ENCODE measurements around the gene TUBA1B.
"Not testable (repeated sequence)": the region's sequence is repeated elsewhere in the genome, so short reads cannot be mapped to it uniquely, and the experiment has no call there.

The TUBA1B gene

DNA sequence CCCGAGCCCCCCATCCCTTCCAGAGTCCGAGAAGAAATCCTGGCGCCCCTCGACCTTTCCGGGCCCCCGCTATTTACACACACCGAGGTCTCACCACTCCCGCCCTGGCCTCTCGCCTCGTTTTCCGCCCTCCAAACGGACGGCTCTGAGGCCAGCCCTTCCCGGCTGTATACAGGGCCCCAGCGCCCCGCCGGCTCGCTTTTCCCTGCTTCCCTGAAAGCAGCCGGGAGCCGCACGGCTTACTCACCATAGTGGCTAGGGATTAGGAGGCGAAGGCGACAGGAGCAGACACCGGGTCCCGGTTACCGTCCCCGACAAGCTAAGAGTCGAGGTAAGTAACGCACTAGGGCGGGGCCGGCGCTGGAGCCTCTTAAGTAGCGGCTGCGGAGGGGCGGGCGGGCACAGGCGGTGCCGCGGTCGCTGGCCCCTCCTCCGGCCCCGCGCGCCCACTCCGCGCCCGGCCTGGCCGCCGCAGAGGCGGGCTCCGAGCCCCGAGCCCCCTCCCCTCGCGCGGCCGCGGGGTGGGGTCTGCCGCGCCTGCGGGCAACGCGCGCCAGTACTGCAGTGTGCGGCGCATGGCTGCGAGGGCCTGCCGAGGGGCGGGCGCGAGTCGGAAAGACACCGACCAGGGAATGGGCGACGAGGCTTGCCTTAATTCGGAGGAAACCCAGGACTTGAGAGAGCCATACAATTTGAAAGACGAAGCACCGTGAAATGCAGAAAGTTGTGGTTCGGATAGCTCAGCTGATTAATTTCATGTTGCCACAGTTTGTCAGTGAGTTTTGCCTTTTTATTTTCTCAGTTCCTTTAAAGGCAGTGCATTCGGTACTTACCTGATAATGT lies at the start of gene TUBA1B:
TUBA1B (minus strand) TSS at position 345 of the 843 bp plus-strand sequence; CDS start at position 250, 95 bp downstream.
- peak; percentile 81 for DNase-seq (ENCODE audit: low read depth)

- no peak for DNase-seq (ENCODE audit: low read depth)
Measured at GRCh38 chr12:49174218-49174617, 43.0 kb upstream of the TUBA1B start.

DNA sequence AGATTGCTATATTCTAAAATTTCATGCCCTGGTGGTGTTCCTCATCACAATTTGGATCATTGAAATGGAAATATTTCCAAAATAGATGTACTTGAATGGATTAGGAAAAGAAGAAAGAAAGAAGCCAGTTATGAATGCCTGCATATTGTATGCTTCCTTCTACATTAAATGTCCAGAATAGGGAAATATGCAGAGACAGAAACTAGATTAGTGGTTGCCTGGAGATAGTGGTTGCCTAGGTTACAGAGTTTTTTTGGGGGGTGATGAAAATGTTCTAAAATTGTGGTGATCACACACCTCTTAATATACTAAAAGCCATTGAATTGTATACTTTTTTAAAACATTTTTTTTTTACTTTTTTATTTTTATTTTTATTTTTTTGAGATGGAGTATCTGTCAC lies 39.7 kb upstream of the TUBA1B start:
- DNase-seq (ENCODE audit: low read depth): no peak

DNA sequence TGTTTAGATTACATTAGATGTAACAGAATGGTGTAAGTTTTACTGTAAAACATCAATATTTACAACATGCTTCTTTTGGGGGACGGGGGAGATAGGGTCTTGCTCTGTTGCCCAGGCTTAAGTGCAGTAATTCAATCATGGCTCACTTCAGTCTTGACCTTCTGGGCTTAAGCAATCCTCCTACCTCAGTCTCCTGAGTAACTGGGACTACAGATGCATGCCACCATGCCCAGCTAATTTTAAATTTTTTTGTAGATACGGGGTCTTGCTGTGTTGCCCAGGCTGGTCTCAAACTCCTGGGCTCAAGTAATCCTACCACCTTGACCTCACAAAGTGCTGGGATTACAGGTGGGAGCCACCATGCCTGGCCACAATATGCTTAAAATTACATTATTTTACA lies 33.9 kb upstream of the TUBA1B start:
- no peak for DNase-seq (ENCODE audit: low read depth)

DNA sequence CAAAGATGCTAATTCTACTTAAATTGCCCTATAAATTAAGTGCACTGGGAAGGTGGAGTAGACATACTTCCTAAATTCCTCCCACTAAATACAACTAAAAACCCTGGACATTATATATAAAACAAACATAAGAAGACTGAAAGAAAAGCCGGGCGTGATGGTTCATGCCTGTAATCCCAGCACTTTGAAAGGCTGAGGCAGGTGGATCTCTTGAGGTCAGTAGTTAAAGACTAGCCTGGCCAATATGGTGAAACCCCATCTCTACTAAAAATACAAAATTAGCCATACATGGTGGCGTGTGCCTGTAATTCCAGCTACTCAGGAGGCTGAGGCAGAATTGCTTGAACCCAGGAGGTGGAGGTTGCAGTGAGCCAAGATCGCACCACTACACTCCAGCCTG lies 30.7 kb upstream of the TUBA1B start:
- DNase-seq (ENCODE audit: low read depth): not testable (repeated sequence)

DNA sequence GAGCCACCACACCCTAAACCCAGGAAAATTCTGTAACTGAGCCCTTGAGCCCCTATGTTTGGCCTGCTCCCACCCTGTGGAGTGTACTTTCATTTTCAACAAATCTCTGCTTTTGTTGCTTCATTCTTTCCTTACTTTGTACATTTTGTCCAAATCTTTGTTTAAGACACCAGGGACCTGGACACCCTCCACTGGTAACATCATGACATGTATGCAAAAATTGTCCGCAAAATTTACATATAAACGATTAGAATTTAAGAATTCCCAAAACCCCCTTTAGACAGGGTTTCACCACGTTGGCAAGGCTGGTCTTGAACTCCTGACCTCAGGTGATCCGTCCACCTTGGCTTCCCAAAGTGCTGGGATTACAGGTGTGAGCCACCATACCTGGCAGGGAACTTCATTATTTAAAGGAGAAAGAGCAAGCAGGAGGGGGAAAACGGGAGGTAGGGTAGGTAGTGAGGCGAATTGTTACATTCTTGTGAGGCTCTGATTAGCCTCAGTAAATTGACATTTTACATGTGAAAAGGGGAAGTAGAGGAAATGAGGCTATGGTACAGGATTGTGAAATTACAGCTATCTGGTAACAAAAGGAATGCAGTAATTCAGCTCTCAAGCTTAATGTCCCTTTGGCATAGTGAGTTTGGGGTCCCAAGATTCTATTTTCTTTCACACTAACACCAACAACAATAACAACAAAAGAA lies 30.0 kb upstream of the TUBA1B start:
- no peak for DNase-seq (ENCODE audit: low read depth)

DNA sequence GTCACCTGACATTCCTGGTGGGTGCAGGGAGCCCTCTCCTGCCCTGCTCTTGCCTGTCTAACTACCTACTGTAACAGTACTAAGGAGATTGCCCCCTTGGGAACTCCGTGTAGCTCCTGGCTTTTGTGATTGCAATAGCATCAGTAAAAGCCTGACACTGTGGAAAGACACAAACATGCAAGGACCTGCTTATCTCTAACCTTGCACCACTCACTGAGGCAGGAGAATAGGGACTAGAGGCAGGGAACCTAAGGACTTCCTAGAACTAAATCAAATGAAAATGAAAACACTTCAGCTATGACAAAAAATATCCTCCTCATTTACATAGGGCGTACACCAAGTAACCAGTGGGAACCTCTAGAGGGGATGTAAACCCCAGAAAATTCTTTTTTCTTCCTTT lies 29.2 kb upstream of the TUBA1B start:
- no peak for DNase-seq (ENCODE audit: low read depth)

- no peak for DNase-seq (ENCODE audit: low read depth)
Measured at GRCh38 chr12:49154221-49154620, 23.0 kb upstream of the TUBA1B start.

DNA sequence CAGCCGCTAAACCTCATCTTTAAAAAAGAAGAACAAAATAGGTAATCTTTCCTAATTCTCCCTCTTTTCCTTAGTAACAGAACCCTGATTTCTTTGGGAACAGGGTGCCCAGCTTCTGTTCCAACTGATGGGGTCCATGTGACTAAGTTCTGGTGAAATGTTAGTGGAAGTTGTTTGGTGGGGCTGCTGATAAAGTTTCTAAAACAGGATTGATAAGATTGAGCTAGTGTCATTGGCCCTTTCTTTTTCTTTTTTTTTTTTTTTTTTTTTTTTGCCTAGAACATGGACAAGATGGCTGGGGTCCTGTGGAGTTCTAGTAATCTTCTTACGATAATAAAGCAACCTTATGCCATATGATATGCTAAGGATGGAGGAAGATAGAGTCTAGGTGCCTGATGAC lies 16.2 kb upstream of the TUBA1B start:
- DNase-seq (ENCODE audit: low read depth): no peak

DNA sequence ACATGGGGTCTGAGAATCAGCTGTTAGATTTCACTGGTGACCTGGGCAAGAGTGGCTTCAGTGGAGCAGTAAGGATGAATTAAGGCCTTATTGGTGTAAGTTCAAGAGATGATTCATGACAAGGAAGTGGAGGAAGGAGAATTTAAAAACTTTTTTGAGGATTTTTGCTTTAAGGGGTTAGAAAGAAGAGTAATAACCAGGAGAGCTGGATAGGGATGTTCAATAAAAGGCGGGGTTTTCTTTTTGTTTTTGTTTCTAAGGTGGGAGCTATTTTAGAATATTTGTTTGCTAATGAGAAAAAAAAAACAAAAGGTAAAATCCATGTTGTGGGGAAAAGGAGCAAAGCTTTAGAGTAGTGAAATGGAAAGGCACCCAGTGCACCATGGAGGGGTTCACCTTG lies 15.2 kb upstream of the TUBA1B start:
- no peak for DNase-seq (ENCODE audit: low read depth)

GRCh38 chr12:49144384-49144783 lies 13.2 kb upstream of the TUBA1B start:
- DNase-seq (ENCODE audit: low read depth): no peak

- no peak for DNase-seq (ENCODE audit: low read depth)
Measured at GRCh38 chr12:49138999-49139398, 7.8 kb upstream of the TUBA1B start.

GRCh38 chr12:49138587-49138986 lies 7.4 kb upstream of the TUBA1B start:
- no peak for DNase-seq (ENCODE audit: low read depth)

- no peak for DNase-seq (ENCODE audit: low read depth)
Measured at GRCh38 chr12:49137476-49137875, 6.3 kb upstream of the TUBA1B start.

- DNase-seq (ENCODE audit: low read depth): not testable (repeated sequence)
Measured at GRCh38 chr12:49136997-49137396, 5.8 kb upstream of the TUBA1B start.

GRCh38 chr12:49133590-49133989 lies 2.4 kb upstream of the TUBA1B start:
- no peak for DNase-seq (ENCODE audit: low read depth)

- no peak for DNase-seq (ENCODE audit: low read depth)
Measured at GRCh38 chr12:49133014-49133413, 1.8 kb upstream of the TUBA1B start.

DNA sequence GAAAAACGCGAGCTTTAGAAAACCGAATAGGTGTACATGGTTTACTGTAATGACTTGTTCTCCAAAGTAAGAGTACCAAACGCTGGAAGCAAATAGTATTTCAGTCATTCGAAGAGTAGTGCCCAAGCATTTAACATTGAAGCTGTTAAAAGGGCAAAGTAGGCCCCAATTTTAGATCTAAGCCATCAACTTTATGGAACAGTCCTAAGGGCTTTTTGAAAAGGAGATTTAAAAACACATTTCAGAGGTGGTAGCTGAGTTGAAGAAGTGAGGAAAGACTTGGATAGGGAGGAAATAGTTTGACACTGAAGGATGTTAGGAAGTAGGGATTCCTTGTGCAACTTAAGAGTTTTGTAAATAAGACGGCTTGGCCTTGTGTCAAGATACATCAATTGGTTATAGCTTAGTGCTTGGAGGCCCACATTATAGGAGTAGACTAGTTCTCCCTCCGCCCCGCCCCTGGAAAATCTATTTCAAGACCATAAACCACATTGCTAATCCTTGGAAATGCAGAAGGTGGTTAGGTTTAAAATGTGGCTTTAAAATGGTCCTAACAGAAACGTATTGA lies 783 bp upstream of the TUBA1B start:
- DNase-seq (ENCODE audit: low read depth): no peak

GRCh38 chr12:49130151-49131050 lies 794 bp downstream of the TUBA1B start:
- DNase-seq (ENCODE audit: low read depth): peak; percentile 86

- no peak for DNase-seq (ENCODE audit: low read depth)
Measured at GRCh38 chr12:49129332-49130150, 1.7 kb downstream of the TUBA1B start.

DNA sequence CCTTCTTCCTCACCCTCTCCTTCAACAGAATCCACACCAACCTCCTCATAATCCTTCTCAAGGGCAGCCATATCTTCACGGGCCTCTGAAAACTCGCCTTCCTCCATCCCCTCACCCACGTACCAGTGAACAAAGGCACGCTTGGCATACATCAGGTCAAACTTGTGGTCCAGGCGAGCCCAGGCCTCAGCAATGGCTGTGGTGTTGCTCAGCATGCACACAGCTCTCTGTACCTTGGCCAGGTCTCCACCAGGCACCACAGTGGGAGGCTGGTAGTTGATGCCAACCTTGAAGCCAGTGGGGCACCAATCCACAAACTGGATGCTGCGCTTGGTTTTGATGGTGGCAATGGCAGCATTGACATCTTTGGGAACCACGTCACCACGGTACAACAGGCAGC lies 3.2 kb downstream of the TUBA1B start:
- DNase-seq (ENCODE audit: low read depth): not testable (repeated sequence)
